Suprapubic skin (tissue), 4 donors: Measurements from ENCODE around the gene MSMO1.

ENCODE experiments used
- EP300 ChIP-seq: sonication (generic); formaldehyde crosslinking; IDR thresholded peaks from one replicate; pipeline ENCODE4 v1.6.1; 2017; ENCODE audit warnings: antibody characterized with exemption
- POLR2A ChIP-seq, 2 donors: fragments of 450-650 bp; IDR thresholded peaks; one replicate each; pipeline ENCODE4 v1.6.1; 2017; ENCODE audit warnings: antibody characterized with exemption in 2 of 2, mild to moderate bottlenecking in 2 of 2, moderate library complexity in 2 of 2
- POLR2AphosphoS5 ChIP-seq, 3 donors: sonication (generic); formaldehyde crosslinking; IDR thresholded peaks; one replicate each; pipeline ENCODE4 v1.6.1; 2017; ENCODE audit warnings: antibody characterized with exemption in 3 of 3
- TF ChIP-seq, protein P1 (sequence below), 2 donors: fragments of 200-600 bp in 1 of 2; fragments of 450-650 bp in 1 of 2; sonication (generic) in 1 of 2; IDR thresholded peaks; one replicate each; pipeline ENCODE4 v1.5.1; 2016 to 2019; ENCODE audit warnings: antibody characterized with exemption in 2 of 2, mild to moderate bottlenecking in 1 of 2, moderate library complexity in 1 of 2

- TF ChIP-seq, protein P1, sequence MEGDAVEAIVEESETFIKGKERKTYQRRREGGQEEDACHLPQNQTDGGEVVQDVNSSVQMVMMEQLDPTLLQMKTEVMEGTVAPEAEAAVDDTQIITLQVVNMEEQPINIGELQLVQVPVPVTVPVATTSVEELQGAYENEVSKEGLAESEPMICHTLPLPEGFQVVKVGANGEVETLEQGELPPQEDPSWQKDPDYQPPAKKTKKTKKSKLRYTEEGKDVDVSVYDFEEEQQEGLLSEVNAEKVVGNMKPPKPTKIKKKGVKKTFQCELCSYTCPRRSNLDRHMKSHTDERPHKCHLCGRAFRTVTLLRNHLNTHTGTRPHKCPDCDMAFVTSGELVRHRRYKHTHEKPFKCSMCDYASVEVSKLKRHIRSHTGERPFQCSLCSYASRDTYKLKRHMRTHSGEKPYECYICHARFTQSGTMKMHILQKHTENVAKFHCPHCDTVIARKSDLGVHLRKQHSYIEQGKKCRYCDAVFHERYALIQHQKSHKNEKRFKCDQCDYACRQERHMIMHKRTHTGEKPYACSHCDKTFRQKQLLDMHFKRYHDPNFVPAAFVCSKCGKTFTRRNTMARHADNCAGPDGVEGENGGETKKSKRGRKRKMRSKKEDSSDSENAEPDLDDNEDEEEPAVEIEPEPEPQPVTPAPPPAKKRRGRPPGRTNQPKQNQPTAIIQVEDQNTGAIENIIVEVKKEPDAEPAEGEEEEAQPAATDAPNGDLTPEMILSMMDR (IDR thresholded peaks at IDR 0.05) = no peak
- TF ChIP-seq POLR2A (IDR thresholded peaks at IDR 0.05) = no peak
- TF ChIP-seq POLR2AphosphoS5 (IDR thresholded peaks at IDR 0.05) = no peak
- TF ChIP-seq EP300 = no peak
Observed at GRCh38 chr4:165360041-165360695, 32.7 kb downstream of the MSMO1 start.
